GM12873 (cell line): ENCODE results near the gene NAALADL2.

ENCODE experiments used
- CTCF ChIP-seq: IDR thresholded peaks from 2 replicates; pipeline ENCODE4 v1.5.1; 2012; ENCODE audit warnings: low read depth, mild to moderate bottlenecking, moderate library complexity, low read length, control low read depth; ENCODE audit not compliant: insufficient read depth; ENCODE audit errors: missing control alignments

The NAALADL2 gene

GRCh38 chr3:175187586-175187985, 328.5 kb downstream of the NAALADL2 start:
- TF ChIP-seq CTCF = no peak

- TF ChIP-seq CTCF = no peak
Observed at GRCh38 chr3:175192536-175192935, 333.4 kb downstream of the NAALADL2 start.

GRCh38 chr3:175193815-175194518, 334.8 kb downstream of the NAALADL2 start:
- TF ChIP-seq CTCF = no peak

- no peak for TF ChIP-seq CTCF
Observed at GRCh38 chr3:175198991-175199783, 340.1 kb downstream of the NAALADL2 start.

GRCh38 chr3:175199961-175200360, 340.8 kb downstream of the NAALADL2 start:
- TF ChIP-seq CTCF = no peak

- no peak for TF ChIP-seq CTCF
Observed at GRCh38 chr3:175200391-175201095, 341.4 kb downstream of the NAALADL2 start.

GRCh38 chr3:175207361-175207760, 348.2 kb downstream of the NAALADL2 start:
- no peak for TF ChIP-seq CTCF
